WERI-Rb-1 (cell line): ENCODE measurements around the gene CLDND1.

Experiments used
- DNase-seq: peaks from one replicate; pipeline ENCODE4 v3.0.0-alpha.2; 2020
- H3K27ac ChIP-seq: fragments of 250-450 bp; sonication (Bioruptor Pico); 2 replicates; pipeline ENCODE4 v1.5.1; 2020; ENCODE audit warnings: mild to moderate bottlenecking, moderate library complexity
- H3K27me3 ChIP-seq: fragments of 250-450 bp; sonication (Bioruptor Pico); 2 replicates; pipeline ENCODE4 v1.5.1; 2021; ENCODE audit warnings: mild to moderate bottlenecking, low read depth, moderate library complexity; ENCODE audit not compliant: insufficient read depth, severe bottlenecking
- H3K36me3 ChIP-seq: fragments of 250-450 bp; sonication (Bioruptor Pico); 2 replicates; pipeline ENCODE4 v1.5.1; 2020; ENCODE audit warnings: mild to moderate bottlenecking, moderate library complexity
- H3K4me3 ChIP-seq: 2 replicates; pipeline ENCODE4 v1.5.1; 2011; ENCODE audit warnings: low read depth, mild to moderate bottlenecking, control low read depth, low read length
- H3K9me3 ChIP-seq: fragments of 250-450 bp; sonication (Bioruptor Pico); 2 replicates; pipeline ENCODE4 v1.5.1; 2021; ENCODE audit warnings: mild to moderate bottlenecking, moderate library complexity; ENCODE audit not compliant: severe bottlenecking
- CTCF ChIP-seq: IDR thresholded peaks from 2 replicates; pipeline ENCODE4 v1.5.1; 2011; ENCODE audit warnings: low read depth, mild to moderate bottlenecking, control low read depth, inconsistent platforms, low read length

The CLDND1 gene

GRCh38 chr3:98522544-98523281, at the start of gene CLDND1:
Gene CLDND1 (minus strand): TSS chr3:98522902. CDS start chr3:98521424, 1,478 bp downstream.
- H3K36me3 ChIP-seq: peaks cover 30% of the 10 kb centered on the region
- H3K4me3 ChIP-seq: peak within 1 kb of the TSS; percentile 99
- peak; percentile 96 for DNase-seq
- H3K9me3 ChIP-seq: no peaks in the 10 kb centered on the region
- H3K27ac ChIP-seq: peak within 1 kb of the TSS; percentile 80
- no peaks in the 10 kb centered on the region for H3K27me3 ChIP-seq
- no peak for TF ChIP-seq CTCF

- TF ChIP-seq CTCF: no peak
Observed at GRCh38 chr3:98568402-98568801, 45.7 kb upstream of the CLDND1 start.

GRCh38 chr3:98567666-98568270, 45.1 kb upstream of the CLDND1 start:
- H3K9me3 ChIP-seq: no peaks in the 10 kb centered on the region
- no peak overlapping the region for H3K27ac ChIP-seq
- no peaks in the 10 kb centered on the region for H3K27me3 ChIP-seq
- no peak for TF ChIP-seq CTCF
- no peak overlapping the region for H3K4me3 ChIP-seq
- no peak for DNase-seq
- no peaks in the 10 kb centered on the region for H3K36me3 ChIP-seq

More at GRCh38 chr3:98568402-98568801, 45.7 kb upstream of the CLDND1 start:
- Histone ChIP-seq H3K9me3 (no peaks in the 10 kb centered on the region), H3K36me3 (no peaks in the 10 kb centered on the region), H3K27me3 (no peaks in the 10 kb centered on the region), H3K4me3 (no peak overlapping the region), H3K27ac (no peak overlapping the region)
- DNase-seq: no peak

- no peak for DNase-seq
- Histone ChIP-seq H3K36me3 (no peaks in the 10 kb centered on the region), H3K9me3 (no peaks in the 10 kb centered on the region), H3K27me3 (no peaks in the 10 kb centered on the region), H3K27ac (no peak overlapping the region), H3K4me3 (no peak overlapping the region)
- no peak for TF ChIP-seq CTCF
Observed at GRCh38 chr3:98565843-98566242, 43.1 kb upstream of the CLDND1 start.

GRCh38 chr3:98565237-98565643, 42.5 kb upstream of the CLDND1 start:
- Histone ChIP-seq H3K36me3 (no peaks in the 10 kb centered on the region), H3K4me3 (no peak overlapping the region), H3K27me3 (no peaks in the 10 kb centered on the region), H3K9me3 (no peaks in the 10 kb centered on the region), H3K27ac (no peak overlapping the region)
- no peak for TF ChIP-seq CTCF
- DNase-seq: no peak
